Neural progenitor cell (in vitro differentiated cells): ENCODE measurements around the gene JAZF1. TPM values are rescaled to one million over a fixed set of nuclear protein-coding genes. Genes with fewer than 3 reads are reported as not detected.

Source experiments
- DNase-seq: peaks from one replicate; pipeline ENCODE4 v3.0.0-alpha.2; 2016; ENCODE audit warnings: low spot score
- H2AFZ ChIP-seq: fragments of 200-600 bp; sonication (generic); replicated peaks from 2 replicates; pipeline ENCODE4 v1.6.1; 2016; ENCODE audit warnings: antibody characterized with exemption
- H3F3A ChIP-seq: fragments of 200-600 bp; sonication (generic); 2 replicates; pipeline ENCODE4 v1.6.1; 2016; ENCODE audit warnings: antibody characterized with exemption, low read depth
- H3K27ac ChIP-seq: fragments of 200-600 bp; sonication (generic); 2 replicates; pipeline ENCODE4 v1.5.1; 2016; ENCODE audit warnings: mild to moderate bottlenecking
- H3K27me3 ChIP-seq: fragments of 200-600 bp; sonication (generic); 2 replicates; pipeline ENCODE4 v1.6.1; 2016; ENCODE audit warnings: mild to moderate bottlenecking, moderate library complexity
- H3K36me3 ChIP-seq: fragments of 200-600 bp; sonication (generic); 2 replicates; pipeline ENCODE4 v1.5.1; 2016
- H3K4me1 ChIP-seq: fragments of 200-600 bp; sonication (generic); 2 replicates; pipeline ENCODE4 v1.6.1; 2016; ENCODE audit warnings: mixed run types
- H3K4me2 ChIP-seq: fragments of 200-600 bp; sonication (generic); 2 replicates; pipeline ENCODE4 v1.6.1; 2016
- H3K4me3 ChIP-seq: fragments of 200-600 bp; sonication (generic); 2 replicates; pipeline ENCODE4 v1.5.1; 2016
- H3K79me2 ChIP-seq: fragments of 200-600 bp; sonication (generic); 2 replicates; pipeline ENCODE4 v1.6.1; 2016; ENCODE audit warnings: low read depth
- H3K9ac ChIP-seq: fragments of 200-600 bp; sonication (generic); 2 replicates; pipeline ENCODE4 v1.6.1; 2016
- H3K9me3 ChIP-seq: fragments of 200-600 bp; sonication (generic); 2 replicates; pipeline ENCODE4 v1.5.1; 2016; ENCODE audit warnings: low read depth
- H4K20me1 ChIP-seq: fragments of 200-600 bp; sonication (generic); 2 replicates; pipeline ENCODE4 v1.6.1; 2016; ENCODE audit warnings: low read depth
- H3K27ac Mint-ChIP-seq: 3 replicates; pipeline ENCODE4 v1.8.0; 2021; ENCODE audit warnings: mixed read lengths
- H3K27me3 Mint-ChIP-seq: 2 replicates; pipeline ENCODE4 v1.8.0; 2022; ENCODE audit warnings: low read depth, mild to moderate bottlenecking, inconsistent platforms, moderate library complexity, mixed read lengths; ENCODE audit not compliant: insufficient read depth
- H3K36me3 Mint-ChIP-seq: 3 replicates; pipeline ENCODE4 v1.8.0; 2021; ENCODE audit warnings: mixed read lengths
- H3K4me1 Mint-ChIP-seq: 3 replicates; pipeline ENCODE4 v1.8.0; 2021; ENCODE audit warnings: mixed read lengths
- H3K4me3 Mint-ChIP-seq: 3 replicates; pipeline ENCODE4 v1.8.0; 2021; ENCODE audit warnings: mild to moderate bottlenecking, moderate library complexity, mixed read lengths
- H3K9me3 Mint-ChIP-seq: 3 replicates; pipeline ENCODE4 v1.8.0; 2020; ENCODE audit warnings: mixed read lengths
- EZH2 ChIP-seq: fragments of 200-600 bp; sonication (generic); IDR thresholded peaks from 2 replicates; pipeline ENCODE4 v1.6.1; 2017; ENCODE audit warnings: antibody characterized with exemption, mild to moderate bottlenecking, moderate library complexity
- EZH2phosphoT487 ChIP-seq: fragments of 200-600 bp; sonication (generic); IDR thresholded peaks from 2 replicates; pipeline ENCODE4 v1.6.1; 2017; ENCODE audit warnings: antibody characterized with exemption
- total RNA-seq: library from RNA; depleted of rRNA; stranded (reverse); fragments of >200 nt; gene quantifications from 2 replicates; pipeline ENCODE4 v1.2.3, GENCODE V29; 2015; ENCODE audit warnings: low replicate concordance
- TF ChIP-seq, protein P1 (sequence below): fragments of 200-600 bp; sonication (generic); IDR thresholded peaks from 2 replicates; pipeline ENCODE4 v1.5.1; 2017; ENCODE audit warnings: antibody characterized with exemption, mild to moderate bottlenecking

The JAZF1 gene
- total RNA-seq, 1 donor from 2014 or later = 3.1 TPM

DNA sequence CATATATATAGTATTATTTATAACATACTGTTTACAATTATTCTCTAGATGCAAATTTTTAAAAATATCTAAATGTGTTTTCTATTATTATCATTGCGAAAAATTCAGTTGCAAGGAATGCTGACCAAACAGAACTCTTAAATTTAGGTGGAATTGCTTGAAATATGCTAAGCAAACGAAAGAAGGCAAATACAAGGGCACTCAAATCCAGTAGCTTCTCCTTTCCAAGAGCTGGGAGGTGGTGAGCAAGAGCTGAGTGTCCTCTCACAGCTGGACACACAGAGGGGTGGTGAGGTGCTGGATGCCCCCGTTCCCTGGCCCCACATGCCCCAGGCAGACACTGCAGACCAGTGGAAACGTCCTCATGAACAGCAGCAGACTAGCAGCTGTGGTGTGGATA lies 274.6 kb downstream of the JAZF1 start:
- peaks cover 14% of the 10 kb centered on the region for H3K4me1 Mint-ChIP-seq
- Histone ChIP-seq H3F3A (peaks cover 13% of the 10 kb centered on the region), H3K27me3 (no peaks in the 10 kb centered on the region), H4K20me1 (no peaks in the 10 kb centered on the region), H3K4me3 (no peak overlapping the region), H3K4me2 (no peak overlapping the region), H3K4me1 (peaks cover 45% of the 10 kb centered on the region), H3K9ac (no peak overlapping the region), H3K36me3 (no peaks in the 10 kb centered on the region), H3K27ac (no peak overlapping the region), H2AFZ (peak overlapping the region; percentile 43), H3K79me2 (no peaks in the 10 kb centered on the region), H3K9me3 (no peaks in the 10 kb centered on the region)
- TF ChIP-seq, protein P1, sequence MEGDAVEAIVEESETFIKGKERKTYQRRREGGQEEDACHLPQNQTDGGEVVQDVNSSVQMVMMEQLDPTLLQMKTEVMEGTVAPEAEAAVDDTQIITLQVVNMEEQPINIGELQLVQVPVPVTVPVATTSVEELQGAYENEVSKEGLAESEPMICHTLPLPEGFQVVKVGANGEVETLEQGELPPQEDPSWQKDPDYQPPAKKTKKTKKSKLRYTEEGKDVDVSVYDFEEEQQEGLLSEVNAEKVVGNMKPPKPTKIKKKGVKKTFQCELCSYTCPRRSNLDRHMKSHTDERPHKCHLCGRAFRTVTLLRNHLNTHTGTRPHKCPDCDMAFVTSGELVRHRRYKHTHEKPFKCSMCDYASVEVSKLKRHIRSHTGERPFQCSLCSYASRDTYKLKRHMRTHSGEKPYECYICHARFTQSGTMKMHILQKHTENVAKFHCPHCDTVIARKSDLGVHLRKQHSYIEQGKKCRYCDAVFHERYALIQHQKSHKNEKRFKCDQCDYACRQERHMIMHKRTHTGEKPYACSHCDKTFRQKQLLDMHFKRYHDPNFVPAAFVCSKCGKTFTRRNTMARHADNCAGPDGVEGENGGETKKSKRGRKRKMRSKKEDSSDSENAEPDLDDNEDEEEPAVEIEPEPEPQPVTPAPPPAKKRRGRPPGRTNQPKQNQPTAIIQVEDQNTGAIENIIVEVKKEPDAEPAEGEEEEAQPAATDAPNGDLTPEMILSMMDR = no peak
- TF ChIP-seq EZH2phosphoT487 = no peak
- no peak for TF ChIP-seq EZH2
- DNase-seq = no peak
- no peaks in the 10 kb centered on the region for H3K9me3 Mint-ChIP-seq
- H3K36me3 Mint-ChIP-seq = no peaks in the 10 kb centered on the region
- no peak overlapping the region for H3K27ac Mint-ChIP-seq
- H3K27me3 Mint-ChIP-seq = no peaks in the 10 kb centered on the region
- H3K4me3 Mint-ChIP-seq = no peak overlapping the region

DNA sequence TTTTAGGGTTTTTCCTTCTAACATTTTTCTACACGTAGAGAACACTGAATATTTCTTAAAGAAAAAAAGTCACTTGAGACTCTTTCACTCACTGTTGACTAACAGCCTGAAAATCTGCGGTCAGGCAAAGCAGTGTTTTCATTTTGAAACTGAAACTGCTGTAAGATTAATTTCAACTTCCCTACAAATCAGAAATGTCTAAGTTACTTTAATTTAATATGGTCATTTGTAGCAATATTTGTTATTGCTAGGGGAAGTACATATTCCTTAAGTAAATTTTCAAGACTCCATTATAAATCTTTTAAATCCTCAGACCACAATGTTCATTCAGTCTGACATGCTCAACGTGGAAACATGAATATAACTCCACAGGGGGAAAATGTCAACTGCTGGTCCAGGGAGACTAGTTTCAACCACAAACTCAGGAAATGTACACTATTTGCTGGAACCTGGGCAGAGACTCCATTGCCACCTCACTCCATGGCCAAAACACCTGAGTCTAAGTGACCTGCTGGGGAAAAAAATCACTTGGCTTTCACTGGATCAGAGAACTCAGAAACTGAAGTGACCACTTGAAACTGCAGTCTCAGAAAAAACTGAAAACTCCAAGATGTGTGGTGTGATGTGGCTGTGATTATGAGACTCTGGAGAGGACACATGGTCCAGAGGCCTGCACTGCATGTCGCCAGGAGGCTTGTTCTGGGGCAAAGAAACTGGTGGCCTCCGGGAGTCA lies 279.4 kb downstream of the JAZF1 start:
- no peaks in the 10 kb centered on the region for H3K9me3 Mint-ChIP-seq
- Histone ChIP-seq H3K9ac (no peak overlapping the region), H3K79me2 (no peaks in the 10 kb centered on the region), H3K27me3 (no peaks in the 10 kb centered on the region), H3K36me3 (no peaks in the 10 kb centered on the region), H4K20me1 (no peaks in the 10 kb centered on the region), H3K4me3 (no peak overlapping the region), H2AFZ (peak overlapping the region; percentile 64), H3F3A (no peaks in the 10 kb centered on the region), H3K4me1 (peaks cover 8% of the 10 kb centered on the region), H3K9me3 (no peaks in the 10 kb centered on the region), H3K27ac (no peak overlapping the region), H3K4me2 (no peak overlapping the region)
- H3K4me3 Mint-ChIP-seq = no peak overlapping the region
- TF ChIP-seq, protein P1 = no peak
- no peak for TF ChIP-seq EZH2phosphoT487
- TF ChIP-seq EZH2 = no peak
- DNase-seq = no peak
- H3K27ac Mint-ChIP-seq = no peak overlapping the region
- no peaks in the 10 kb centered on the region for H3K4me1 Mint-ChIP-seq
- H3K27me3 Mint-ChIP-seq = no peaks in the 10 kb centered on the region
- H3K36me3 Mint-ChIP-seq = no peaks in the 10 kb centered on the region

DNA sequence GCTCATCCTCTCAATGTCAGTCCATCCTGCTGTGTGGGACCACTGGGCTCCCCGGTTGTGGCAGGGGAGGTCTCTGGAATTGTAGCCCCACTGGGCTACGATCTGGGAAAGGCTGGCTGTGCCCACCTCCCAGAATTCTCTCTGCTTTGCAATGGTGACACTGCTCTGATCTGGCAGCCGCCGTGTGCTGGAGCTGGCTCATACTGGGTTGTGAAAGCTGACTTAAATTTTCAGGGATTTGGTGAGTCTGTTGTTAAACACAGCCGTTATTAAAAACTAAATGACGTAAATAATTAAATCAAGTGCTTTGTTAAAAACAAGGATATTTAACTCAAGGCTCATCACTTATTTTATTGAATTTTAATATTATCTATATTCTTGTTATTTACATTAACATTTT lies 280.6 kb downstream of the JAZF1 start:
- no peaks in the 10 kb centered on the region for H3K27me3 ChIP-seq
- no peak overlapping the region for H3K9ac ChIP-seq
- H3K4me3 Mint-ChIP-seq = no peak overlapping the region
- no peaks in the 10 kb centered on the region for H3F3A ChIP-seq
- no peak overlapping the region for H3K4me3 ChIP-seq
- H3K36me3 ChIP-seq = no peaks in the 10 kb centered on the region
- no peaks in the 10 kb centered on the region for H3K79me2 ChIP-seq
- no peaks in the 10 kb centered on the region for H3K36me3 Mint-ChIP-seq
- no peak for TF ChIP-seq EZH2phosphoT487
- no peak for TF ChIP-seq EZH2
- TF ChIP-seq, protein P1 = no peak
- H3K27me3 Mint-ChIP-seq = no peaks in the 10 kb centered on the region
- no peak overlapping the region for H2AFZ ChIP-seq
- no peaks in the 10 kb centered on the region for H3K4me1 ChIP-seq
- H3K27ac Mint-ChIP-seq = no peak overlapping the region
- H3K4me2 ChIP-seq = no peak overlapping the region
- H4K20me1 ChIP-seq = no peaks in the 10 kb centered on the region
- no peak for DNase-seq
- no peaks in the 10 kb centered on the region for H3K4me1 Mint-ChIP-seq
- no peaks in the 10 kb centered on the region for H3K9me3 Mint-ChIP-seq
- H3K27ac ChIP-seq = no peak overlapping the region
- no peaks in the 10 kb centered on the region for H3K9me3 ChIP-seq
